Measurements from ENCODE around the gene FOXL2. TPM values are rescaled to one million over a fixed set of nuclear protein-coding genes. Genes with fewer than 3 reads are reported as not detected.

FOXL2 gene
- total and polyA plus RNA-seq, 12 donors, result 0.40 to 11.2 (median 3.6) TPM; not detected in 1

GRCh38 chr3:138911621-138912020, 35.3 kb downstream of the FOXL2 start:
- no peak for DNase-seq
- TF ChIP-seq CTCF (IDR thresholded peaks at IDR 0.05), result no peak
- TF ChIP-seq POLR2A (IDR thresholded peaks at IDR 0.05), result no peak
- H3K36me3 ChIP-seq (replicated peaks in 1 of 2), result no peaks in the 10 kb centered on the region
- no peak overlapping the region for H3K4me3 ChIP-seq
- no peaks in the 10 kb centered on the region for H3K9me3 ChIP-seq (replicated peaks in 1 of 3)
- intact Hi-C loops (cut with DNase I), result no loop called here
- 91 to 100% (median 97%) methylated on average over 1 of the region's 1 CpG for WGBS, 4 donors
- peaks cover 5% of the 10 kb centered on the region in 2 donors for H3K4me1 ChIP-seq (replicated peaks in 1 of 2)
- H3K27ac ChIP-seq, result no peak overlapping the region
- H3K27me3 ChIP-seq, result no peaks in the 10 kb centered on the region

- DNase-seq, result no peak
- Histone ChIP-seq H3K4me1 (replicated peaks in 1 of 2) (peaks cover 0 to 2% of the 10 kb centered on the region in 2 donors), H3K27me3 (no peaks in the 10 kb centered on the region), H3K27ac (no peak overlapping the region), H3K9me3 (replicated peaks in 1 of 3) (no peaks in the 10 kb centered on the region), H3K36me3 (replicated peaks in 1 of 2) (no peaks in the 10 kb centered on the region), H3K4me3 (no peak overlapping the region)
- TF ChIP-seq POLR2A (IDR thresholded peaks at IDR 0.05), result no peak
- TF ChIP-seq CTCF (IDR thresholded peaks at IDR 0.05), result no peak
- intact Hi-C loops (cut with DNase I), result no loop called here
These were observed 37.0 kb downstream of the FOXL2 start for GRCh38 chr3:138909904-138910303.

DNA sequence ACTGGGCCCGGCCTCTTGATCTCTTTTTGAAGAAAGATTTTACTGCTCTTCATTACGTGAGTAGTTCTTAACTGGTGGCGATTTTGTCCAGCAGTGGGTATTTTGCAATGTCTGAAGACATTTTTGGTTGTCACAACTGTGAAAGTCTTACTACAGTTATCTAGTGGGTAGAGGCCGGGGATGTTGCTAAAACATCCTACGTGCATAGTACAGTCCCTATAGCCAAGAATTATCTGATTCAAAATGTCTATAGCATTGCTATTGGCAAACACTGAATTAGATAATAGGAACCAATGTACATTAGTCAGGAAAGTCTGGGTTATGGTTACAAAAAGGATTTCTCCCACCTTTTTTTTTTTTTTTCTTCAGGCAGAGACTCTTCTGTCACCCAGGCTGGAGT, 38.1 kb downstream of the FOXL2 start:
- DNase-seq, result no peak
- intact Hi-C loops (cut with DNase I), result no loop called here
- WGBS, 4 donors, result 85 to 95% (median 89%) methylated on average over 5 of the region's 5 CpGs
- TF ChIP-seq CTCF (IDR thresholded peaks at IDR 0.05), result no peak
- Histone ChIP-seq H3K9me3 (replicated peaks in 1 of 3) (no peaks in the 10 kb centered on the region), H3K4me1 (replicated peaks in 1 of 2) (no peaks in the 10 kb centered on the region), H3K27me3 (no peaks in the 10 kb centered on the region), H3K4me3 (no peak overlapping the region), H3K27ac (no peak overlapping the region), H3K36me3 (replicated peaks in 1 of 2) (no peaks in the 10 kb centered on the region)

DNA sequence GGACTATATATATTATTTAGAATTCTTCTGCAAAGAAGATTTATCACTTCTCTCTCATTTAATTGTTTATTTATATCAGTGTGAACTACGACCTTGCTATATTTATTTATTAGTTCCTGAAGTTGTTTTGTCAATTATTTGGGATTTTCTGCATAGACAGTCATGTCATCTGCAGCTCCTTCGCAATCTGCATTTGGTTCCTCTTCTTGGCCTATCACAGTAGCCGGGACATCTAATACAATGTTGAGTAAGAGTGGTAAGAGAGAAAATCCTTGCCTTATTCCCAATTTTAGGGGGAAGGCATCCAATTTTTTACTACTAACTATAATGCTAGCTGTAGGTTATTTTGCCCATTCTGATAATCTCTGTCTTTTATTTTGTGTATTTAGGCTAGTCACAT, 39.4 kb downstream of the FOXL2 start:
- H3K4me1 ChIP-seq (replicated peaks in 1 of 2), result no peaks in the 10 kb centered on the region
- intact Hi-C loops (cut with DNase I), result no loop called here
- no peaks in the 10 kb centered on the region for H3K36me3 ChIP-seq (replicated peaks in 1 of 2)
- WGBS, 4 donors, result 74 to 81% (median 80%) methylated on average over 3 of the region's 3 CpGs
- H3K27ac ChIP-seq, result no peak overlapping the region
- no peaks in the 10 kb centered on the region for H3K27me3 ChIP-seq
- no peak overlapping the region for H3K4me3 ChIP-seq
- H3K9me3 ChIP-seq (replicated peaks in 1 of 3), result no peaks in the 10 kb centered on the region
- no peak for DNase-seq
- no peak for TF ChIP-seq POLR2A (IDR thresholded peaks at IDR 0.05)
- no peak for TF ChIP-seq CTCF (IDR thresholded peaks at IDR 0.05)

Measured in adrenal gland (tissue), 12 donors.